GM23248 (cell line): ENCODE data around the gene SUSD4.

ENCODE experiments used
- EZH2 ChIP-seq: fragments of 200-600 bp; sonication (generic); IDR thresholded peaks from 2 replicates; pipeline ENCODE4 v1.6.1; 2018; ENCODE audit warnings: antibody characterized with exemption, mild to moderate bottlenecking; ENCODE audit not compliant: insufficient read depth, poor library complexity, severe bottlenecking
- EZH2phosphoT487 ChIP-seq: fragments of 200-600 bp; sonication (generic); IDR thresholded peaks from 2 replicates; pipeline ENCODE4 v1.6.1; 2018; ENCODE audit warnings: antibody characterized with exemption, moderate library complexity, mild to moderate bottlenecking, low read depth; ENCODE audit not compliant: insufficient read depth

DNA sequence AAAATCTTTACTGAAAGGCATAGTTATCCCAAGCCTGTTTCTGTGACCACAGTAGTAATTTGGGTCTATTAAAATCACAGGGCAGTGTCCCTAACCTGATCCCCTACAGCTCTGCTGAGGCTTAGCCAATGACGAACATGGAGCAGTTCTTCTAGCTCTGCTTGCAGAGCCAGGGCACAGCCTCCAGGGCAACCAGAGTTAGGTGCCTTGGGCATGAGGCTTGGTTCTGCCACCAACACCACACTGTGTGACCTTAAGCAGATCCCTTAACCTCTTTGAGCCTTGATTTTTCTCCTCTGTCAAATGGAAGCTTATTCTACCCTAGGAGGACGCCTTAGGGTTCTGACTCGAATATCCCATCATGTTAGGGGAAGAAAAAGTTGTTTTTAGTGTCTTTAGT, 134.2 kb downstream of the SUSD4 start:
- no peak for TF ChIP-seq EZH2
- TF ChIP-seq EZH2phosphoT487: no peak
